NB4 (cell line): Measurements from ENCODE around the gene TBC1D25.

Experiments
- CTCF ChIP-seq: IDR thresholded peaks from one replicate; pipeline ENCODE4 v1.5.1; 2012; ENCODE audit warnings: low read depth, low read length
- TF ChIP-seq, protein P1 (sequence below): IDR thresholded peaks from 2 replicates; pipeline ENCODE4 v1.6.1; 2011; ENCODE audit warnings: low read depth, low read length

DNA sequence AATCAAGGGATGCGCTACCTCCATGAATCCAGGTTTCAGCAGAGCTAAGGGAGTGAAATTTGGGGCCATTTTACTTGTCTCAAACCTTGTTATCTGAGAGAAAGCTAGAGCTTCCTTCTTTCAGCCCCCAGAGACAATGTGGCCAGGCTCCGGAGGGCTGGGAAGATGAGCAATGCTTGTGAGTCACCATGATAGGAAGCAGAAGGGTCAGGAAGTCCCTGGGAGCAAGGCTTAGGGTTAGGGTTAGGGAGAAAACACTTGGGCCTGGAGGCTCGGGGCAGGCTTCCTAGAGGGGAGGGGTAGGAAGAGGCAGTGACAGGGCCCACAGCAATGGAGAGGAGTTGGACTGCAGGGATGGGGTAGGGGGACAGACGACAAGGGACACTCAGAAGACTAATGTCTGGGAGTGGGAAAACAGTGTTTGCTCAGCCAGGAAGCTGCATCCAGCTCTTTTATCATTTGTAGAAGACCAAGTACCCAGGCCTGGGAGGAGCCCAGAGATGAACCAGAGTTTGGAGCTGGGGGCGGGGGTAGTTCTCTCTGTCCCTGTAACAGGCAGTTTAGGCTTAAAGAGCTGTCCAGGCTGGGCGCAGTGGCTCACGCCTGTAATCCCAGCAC, 47.1 kb upstream of the TBC1D25 start:
- no peak for TF ChIP-seq CTCF
- TF ChIP-seq, protein P1, sequence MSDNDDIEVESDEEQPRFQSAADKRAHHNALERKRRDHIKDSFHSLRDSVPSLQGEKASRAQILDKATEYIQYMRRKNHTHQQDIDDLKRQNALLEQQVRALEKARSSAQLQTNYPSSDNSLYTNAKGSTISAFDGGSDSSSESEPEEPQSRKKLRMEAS: no peak; the same call in 1 of the 2 replicates
